Left colon (tissue), 2 donors: ENCODE data around the gene C1orf21. TPM values are rescaled to one million over a fixed set of nuclear protein-coding genes. Genes with fewer than 3 reads are reported as not detected.

ENCODE experiments used
- ATAC-seq: fragments of 200-7000 bp; cut with Tn5 transposase; one replicate; pipeline ENCODE4 v1.9.1; 2020; ENCODE audit warnings: mild to moderate bottlenecking, moderate library complexity
- DNase-seq, 2 donors: peaks; one replicate each; pipeline ENCODE4 v3.0.0-alpha.2; 2020
- intact Hi-C, 2 donors: fragments of 100-400 bp; cut with DNase I in 1 of 2; cut with micrococcal nuclease in 1 of 2; formaldehyde crosslinking; loops; one replicate each; pipeline versions ENCODE4 v1.11.2 to v1.14.0; 2022; cut with DNase I, micrococcal nuclease
- total RNA-seq, 2 donors: library from RNA; stranded (reverse); fragmentation: NEBNext Ultra II Directional; extraction: Animal tissue kit (Norgen Biotek cat#: 25700); gene quantifications; one replicate each; pipeline ENCODE4 v1.2.1, GENCODE V29; 2021
- donor health status: DM: no; HTN: no; CAD: no.
- donor health status: DM: yes; HTN: yes; CAD: no.

Gene C1orf21
- total RNA-seq, 2 donors from 2014 or later, result 105 to 106 TPM

GRCh38 chr1:184502161-184502560 is 115.3 kb downstream of the C1orf21 start:
- no peak for DNase-seq
- intact Hi-C loops, result no loop called here
- ATAC-seq, result peak; percentile 80

GRCh38 chr1:184503221-184503749 is 116.5 kb downstream of the C1orf21 start:
- intact Hi-C loops, result no loop called here
- ATAC-seq (no peak), DNase-seq (no peak)

- DNase-seq (no peak), ATAC-seq (peak; percentile 38)
- intact Hi-C loops, result no loop called here
Measured at GRCh38 chr1:184504040-184504954, 117.5 kb downstream of the C1orf21 start.

DNA sequence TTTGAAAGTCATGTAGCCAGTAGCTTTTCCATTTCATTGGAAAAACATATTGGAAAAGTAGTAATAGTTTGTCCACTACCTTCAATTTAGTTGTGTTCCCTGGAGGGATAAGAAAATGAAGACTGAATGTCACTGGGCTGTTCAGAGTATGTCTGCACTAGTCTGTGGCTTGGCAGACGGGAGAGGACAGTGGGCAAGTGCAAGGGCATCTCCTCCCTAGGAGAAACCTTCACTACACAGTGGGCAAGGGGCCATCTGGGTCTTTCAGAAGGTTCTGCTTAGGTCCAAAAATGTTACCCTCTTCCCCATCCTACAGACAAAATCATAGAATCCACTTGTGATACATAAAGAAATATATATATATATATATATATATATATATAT is 118.1 kb downstream of the C1orf21 start:
- intact Hi-C loops, result no loop called here
- ATAC-seq, result no peak
- no peak for DNase-seq

DNA sequence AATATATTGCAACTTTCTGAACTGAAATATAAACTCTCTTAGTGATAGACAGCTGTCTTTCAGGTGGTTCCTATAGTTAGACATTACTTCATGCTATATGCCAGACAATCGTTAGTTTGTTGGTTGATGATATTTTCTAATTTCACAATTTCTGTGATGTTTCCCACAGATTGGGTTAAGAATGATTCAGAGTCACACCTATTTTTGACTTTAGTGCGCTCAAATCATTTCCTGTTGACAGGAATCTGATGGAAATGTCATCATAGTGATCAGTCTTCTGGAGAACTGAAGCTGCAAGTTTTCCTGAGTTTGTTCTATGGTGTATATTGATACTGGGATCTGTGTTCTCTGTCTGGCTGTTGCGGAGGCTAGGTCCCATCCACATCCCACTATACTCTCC is 119.7 kb downstream of the C1orf21 start:
- intact Hi-C loops, result no loop called here
- DNase-seq, result no peak
- ATAC-seq, result no peak

- DNase-seq (no peak), ATAC-seq (no peak)
- intact Hi-C loops, result no loop called here
Measured at GRCh38 chr1:184507165-184507564, 120.3 kb downstream of the C1orf21 start.

- intact Hi-C loops, result no loop called here
- DNase-seq (no peak), ATAC-seq (peak; percentile 70)
Measured at GRCh38 chr1:184507604-184508280, 120.9 kb downstream of the C1orf21 start.

GRCh38 chr1:184509105-184509504 is 122.3 kb downstream of the C1orf21 start:
- ATAC-seq, result no peak
- intact Hi-C loops, result no loop called here
- DNase-seq, result no peak

DNA sequence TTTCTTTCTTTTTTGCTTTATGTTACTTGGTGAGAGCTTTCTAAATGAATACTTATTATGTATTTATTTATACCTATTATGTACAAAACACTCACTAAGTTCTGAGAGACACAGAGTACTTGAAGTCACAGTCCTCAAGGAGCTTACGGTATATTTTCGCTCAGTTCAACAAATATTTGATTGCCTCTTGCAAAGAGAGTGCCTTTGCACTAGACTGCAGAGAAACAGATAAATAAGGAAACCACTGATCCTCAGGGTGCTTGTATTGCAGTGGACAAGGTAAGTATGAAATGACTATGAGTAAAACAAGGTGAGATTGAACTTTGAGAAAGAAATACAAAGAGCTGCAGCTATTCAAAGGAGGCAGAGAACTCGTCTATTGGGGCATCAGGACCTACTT is 123.3 kb downstream of the C1orf21 start:
- DNase-seq (no peak), ATAC-seq (no peak)
- intact Hi-C loops, result no loop called here

- intact Hi-C loops, result no loop called here
- DNase-seq (no peak), ATAC-seq (no peak)
Measured at GRCh38 chr1:184512724-184513123, 125.9 kb downstream of the C1orf21 start.

- DNase-seq (no peak), ATAC-seq (peak; percentile 81)
- intact Hi-C loops, result no loop called here
Measured at GRCh38 chr1:184513421-184513820, 126.6 kb downstream of the C1orf21 start.

- DNase-seq (no peak), ATAC-seq (peak; percentile 57)
- intact Hi-C loops, result no loop called here
Measured at GRCh38 chr1:184513966-184514365, 127.1 kb downstream of the C1orf21 start.

- ATAC-seq (peak; percentile 75), DNase-seq (no peak)
- intact Hi-C loops, result no loop called here
Measured at GRCh38 chr1:184514447-184514846, 127.6 kb downstream of the C1orf21 start.

GRCh38 chr1:184517130-184517529 is 130.3 kb downstream of the C1orf21 start:
- no peak for ATAC-seq
- intact Hi-C loops, result no loop called here

DNA sequence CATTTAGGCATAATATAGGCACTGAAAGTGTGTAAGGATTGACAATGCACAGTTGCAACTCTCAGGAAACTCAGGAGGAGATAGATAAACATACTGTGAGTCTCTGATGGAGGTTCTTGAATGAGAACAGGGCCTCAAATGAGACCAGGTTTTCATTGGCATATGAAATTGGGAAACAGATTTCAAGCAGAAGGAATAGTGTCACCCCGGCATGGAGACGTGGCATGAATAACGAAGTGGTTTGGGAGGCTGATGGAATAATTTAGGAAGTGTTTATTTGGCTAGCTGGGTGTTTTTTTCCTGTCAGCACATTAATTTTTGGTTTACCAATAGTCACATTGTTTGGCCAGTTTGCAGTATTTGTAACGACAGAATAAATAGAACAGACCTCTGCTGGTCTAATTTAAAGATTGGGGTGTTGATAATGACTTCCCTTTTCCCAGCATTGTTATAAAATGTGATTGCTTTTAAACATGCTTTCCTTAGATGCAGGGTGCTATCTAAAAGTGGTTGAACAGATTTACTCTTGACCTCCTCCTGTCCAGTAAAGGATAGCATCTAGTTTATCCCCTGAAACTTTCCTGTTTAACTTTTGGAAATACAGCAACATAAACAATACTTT is 132.0 kb downstream of the C1orf21 start:
- DNase-seq (no peak), ATAC-seq (no peak)
- intact Hi-C loops, result no loop called here

More at GRCh38 chr1:184517130-184517529, 130.3 kb downstream of the C1orf21 start:
- no peak for DNase-seq

- intact Hi-C loops, result no loop called here
- DNase-seq (no peak), ATAC-seq (no peak)
Measured at GRCh38 chr1:184520336-184520735, 133.5 kb downstream of the C1orf21 start.

- ATAC-seq (no peak), DNase-seq (no peak)
- intact Hi-C loops, result no loop called here
Measured at GRCh38 chr1:184524248-184524647, 137.4 kb downstream of the C1orf21 start.

DNA sequence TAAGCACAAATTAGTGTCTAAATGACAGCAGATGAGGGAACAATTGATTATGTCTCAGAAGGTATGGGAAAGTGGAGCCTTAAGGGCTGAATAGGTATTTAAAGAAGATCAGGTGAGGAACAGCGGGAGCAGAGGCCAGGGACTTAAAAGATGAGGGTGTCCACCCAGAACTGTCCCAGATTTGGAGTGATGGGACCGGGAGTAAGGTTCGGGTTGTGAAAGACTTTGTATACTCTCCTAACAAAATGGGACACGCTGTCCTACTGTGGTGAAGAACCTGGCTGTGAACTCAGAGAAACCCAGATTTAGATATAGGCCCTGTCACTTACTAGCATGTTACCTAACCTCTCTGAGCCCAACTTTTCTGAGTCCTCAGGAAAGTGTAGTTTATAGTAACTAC is 140.6 kb downstream of the C1orf21 start:
- no peak for ATAC-seq
- intact Hi-C loops, result no loop called here
- no peak for DNase-seq

DNA sequence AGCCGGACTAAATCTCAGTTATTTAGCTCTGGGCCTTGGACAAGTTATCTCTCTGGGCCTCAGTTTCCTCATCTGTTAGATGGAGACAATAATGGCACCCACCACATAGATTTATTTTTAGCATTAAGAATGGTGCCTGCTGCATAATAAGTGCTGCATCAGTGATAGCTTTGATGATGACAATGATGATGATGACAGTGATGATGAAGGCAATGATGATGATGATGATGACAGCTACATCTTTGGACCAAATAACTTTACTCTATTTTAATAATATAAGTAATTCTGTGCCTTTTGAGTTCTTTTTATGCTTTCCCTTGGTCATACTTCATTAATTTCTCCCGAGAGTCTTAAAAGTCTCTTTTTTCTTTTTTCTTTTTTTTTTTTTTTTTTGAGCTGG is 143.4 kb downstream of the C1orf21 start:
- no peak for DNase-seq
- intact Hi-C loops, result no loop called here
- no peak for ATAC-seq

- ATAC-seq (no peak), DNase-seq (no peak)
- intact Hi-C loops, result no loop called here
Measured at GRCh38 chr1:184531296-184531695, 144.5 kb downstream of the C1orf21 start.
